Measurements from ENCODE around the gene LRRTM1.

Gene LRRTM1

DNA sequence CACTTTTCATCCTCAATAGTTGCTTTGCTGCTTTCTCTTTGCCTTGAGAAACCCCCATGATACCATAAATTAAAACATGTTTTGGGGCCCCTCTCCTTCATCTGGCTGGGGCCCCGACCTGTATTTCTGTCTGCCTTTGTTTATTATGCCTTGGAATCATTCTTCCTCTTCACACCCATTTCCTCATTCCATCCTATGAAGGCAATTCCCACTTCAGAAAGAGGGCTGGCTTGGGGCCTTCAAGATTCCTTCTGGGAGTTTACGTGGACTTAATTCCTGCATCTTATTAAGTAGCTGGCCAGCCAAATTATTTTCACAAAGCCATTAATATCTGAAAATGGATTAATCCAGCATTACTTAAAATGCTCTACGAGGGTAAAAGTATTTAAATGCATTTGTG is 6.8 kb upstream of the LRRTM1 start:
- Histone ChIP-seq H4K20me1 (ENCODE audit: low read depth, low read length) (no peaks in the 10 kb centered on the region), H3K36me3 (ENCODE audit: low read length) (no peaks in the 10 kb centered on the region), H3F3A (ENCODE audit: insufficient read depth) (no peaks in the 10 kb centered on the region), H3K27ac (ENCODE audit: low read depth, low read length) (no peak overlapping the region), H2AFZ (ENCODE audit: low read depth, low read length, severe bottlenecking) (no peak overlapping the region), H3K4me3 (ENCODE audit: insufficient read depth, low read length, poor library complexity, severe bottlenecking) (no peak overlapping the region), H3K79me2 (ENCODE audit: insufficient read depth, low read length) (no peaks in the 10 kb centered on the region), H3K9me2 (replicated peaks; ENCODE audit: insufficient read depth, low read length) (no peaks in the 10 kb centered on the region), H3K9me3 (ENCODE audit: insufficient read depth, low read length) (no peaks in the 10 kb centered on the region), H3K4me2 (ENCODE audit: low read depth, low read length, poor library complexity, severe bottlenecking) (no peak overlapping the region), H3K9ac (ENCODE audit: low read length) (no peak overlapping the region), H3K27me3 (ENCODE audit: low read length) (no peaks in the 10 kb centered on the region)
- TF ChIP-seq EZH2phosphoT487 (conservative IDR thresholded peaks at IDR 0.05; ENCODE audit: low read length), result no peak
- TF ChIP-seq, protein P1, sequence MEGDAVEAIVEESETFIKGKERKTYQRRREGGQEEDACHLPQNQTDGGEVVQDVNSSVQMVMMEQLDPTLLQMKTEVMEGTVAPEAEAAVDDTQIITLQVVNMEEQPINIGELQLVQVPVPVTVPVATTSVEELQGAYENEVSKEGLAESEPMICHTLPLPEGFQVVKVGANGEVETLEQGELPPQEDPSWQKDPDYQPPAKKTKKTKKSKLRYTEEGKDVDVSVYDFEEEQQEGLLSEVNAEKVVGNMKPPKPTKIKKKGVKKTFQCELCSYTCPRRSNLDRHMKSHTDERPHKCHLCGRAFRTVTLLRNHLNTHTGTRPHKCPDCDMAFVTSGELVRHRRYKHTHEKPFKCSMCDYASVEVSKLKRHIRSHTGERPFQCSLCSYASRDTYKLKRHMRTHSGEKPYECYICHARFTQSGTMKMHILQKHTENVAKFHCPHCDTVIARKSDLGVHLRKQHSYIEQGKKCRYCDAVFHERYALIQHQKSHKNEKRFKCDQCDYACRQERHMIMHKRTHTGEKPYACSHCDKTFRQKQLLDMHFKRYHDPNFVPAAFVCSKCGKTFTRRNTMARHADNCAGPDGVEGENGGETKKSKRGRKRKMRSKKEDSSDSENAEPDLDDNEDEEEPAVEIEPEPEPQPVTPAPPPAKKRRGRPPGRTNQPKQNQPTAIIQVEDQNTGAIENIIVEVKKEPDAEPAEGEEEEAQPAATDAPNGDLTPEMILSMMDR (IDR thresholded peaks at IDR 0.05; ENCODE audit: insufficient read depth, low read length, poor library complexity, severe bottlenecking), result no peak

GRCh38 chr2:80303006-80303908 is 1.3 kb downstream of the LRRTM1 start:
- no peak overlapping the region for H3K4me3 ChIP-seq (ENCODE audit: insufficient read depth, low read length, poor library complexity, severe bottlenecking)
- no peaks in the 10 kb centered on the region for H3F3A ChIP-seq (ENCODE audit: insufficient read depth)
- H4K20me1 ChIP-seq (ENCODE audit: low read depth, low read length), result no peaks in the 10 kb centered on the region
- no peaks in the 10 kb centered on the region for H3K27me3 ChIP-seq (ENCODE audit: low read length)
- H2AFZ ChIP-seq (ENCODE audit: low read depth, low read length, severe bottlenecking), result no peak overlapping the region
- TF ChIP-seq, protein P1 (IDR thresholded peaks at IDR 0.05; ENCODE audit: insufficient read depth, low read length, poor library complexity, severe bottlenecking), result no peak
- TF ChIP-seq EZH2phosphoT487 (conservative IDR thresholded peaks at IDR 0.05; ENCODE audit: low read length), result no peak
- H3K36me3 ChIP-seq (ENCODE audit: low read length), result no peaks in the 10 kb centered on the region
- H3K9me2 ChIP-seq (replicated peaks; ENCODE audit: insufficient read depth, low read length), result no peaks in the 10 kb centered on the region
- no peak overlapping the region for H3K9ac ChIP-seq (ENCODE audit: low read length)
- H3K9me3 ChIP-seq (ENCODE audit: insufficient read depth, low read length), result no peaks in the 10 kb centered on the region
- no peak overlapping the region for H3K4me2 ChIP-seq (ENCODE audit: low read depth, low read length, poor library complexity, severe bottlenecking)
- H3K79me2 ChIP-seq (ENCODE audit: insufficient read depth, low read length), result no peaks in the 10 kb centered on the region
- H3K27ac ChIP-seq (ENCODE audit: low read depth, low read length), result no peak overlapping the region

DNA sequence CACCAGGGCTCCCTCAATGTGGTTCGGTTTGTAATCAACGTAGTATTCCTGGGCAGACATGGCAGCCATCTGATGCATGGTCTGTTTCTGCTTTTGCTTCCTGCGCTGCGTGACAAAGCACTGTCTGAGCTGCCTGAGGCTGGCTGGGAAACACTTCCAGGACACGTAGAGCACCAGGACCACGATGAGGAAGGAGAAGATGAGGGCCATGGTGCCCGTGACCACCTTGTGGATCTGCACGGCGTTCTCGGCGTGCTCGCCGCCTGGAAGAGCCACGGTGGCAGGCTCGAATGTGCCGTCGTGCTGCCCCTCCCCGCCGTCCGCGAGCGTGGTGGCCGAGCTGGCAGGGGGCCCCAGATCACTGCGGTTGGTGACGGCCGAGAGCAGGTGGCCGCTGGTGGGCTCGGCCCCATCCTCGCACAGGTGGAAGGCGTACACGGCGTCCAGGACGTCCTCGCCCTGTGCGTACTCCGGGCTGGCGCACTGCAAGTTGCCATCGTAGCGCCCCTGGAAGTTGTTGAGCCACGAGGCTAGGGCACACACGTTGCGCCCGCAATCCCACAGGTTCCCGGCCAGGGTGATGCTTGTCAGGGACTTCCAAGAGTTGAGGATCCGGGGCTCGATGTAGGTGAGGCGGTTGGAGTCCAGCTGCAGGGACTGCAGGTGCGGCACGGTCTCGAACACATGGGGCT is 2.1 kb downstream of the LRRTM1 start:
- Histone ChIP-seq H3K9ac (ENCODE audit: low read length) (no peak overlapping the region), H4K20me1 (ENCODE audit: low read depth, low read length) (no peaks in the 10 kb centered on the region), H2AFZ (ENCODE audit: low read depth, low read length, severe bottlenecking) (no peak overlapping the region), H3K9me3 (ENCODE audit: insufficient read depth, low read length) (no peaks in the 10 kb centered on the region), H3K9me2 (replicated peaks; ENCODE audit: insufficient read depth, low read length) (no peaks in the 10 kb centered on the region), H3K79me2 (ENCODE audit: insufficient read depth, low read length) (no peaks in the 10 kb centered on the region), H3K4me3 (ENCODE audit: insufficient read depth, low read length, poor library complexity, severe bottlenecking) (no peak overlapping the region), H3K27ac (ENCODE audit: low read depth, low read length) (no peak overlapping the region), H3F3A (ENCODE audit: insufficient read depth) (no peaks in the 10 kb centered on the region), H3K36me3 (ENCODE audit: low read length) (no peaks in the 10 kb centered on the region), H3K4me2 (ENCODE audit: low read depth, low read length, poor library complexity, severe bottlenecking) (no peak overlapping the region), H3K27me3 (ENCODE audit: low read length) (no peaks in the 10 kb centered on the region)
- TF ChIP-seq, protein P1 (IDR thresholded peaks at IDR 0.05; ENCODE audit: insufficient read depth, low read length, poor library complexity, severe bottlenecking), result no peak
- no peak for TF ChIP-seq EZH2phosphoT487 (conservative IDR thresholded peaks at IDR 0.05; ENCODE audit: low read length)
